ENCODE results near the gene PATZ1. TPM values are rescaled to one million over a fixed set of nuclear protein-coding genes. Genes with fewer than 3 reads are reported as not detected.

PATZ1 gene
- total and polyA plus RNA-seq, 2 donors (not counting 3 experiments of a cell fraction or from before 2014, with no cell fraction given) = 19.7 to 23.7 TPM

DNA sequence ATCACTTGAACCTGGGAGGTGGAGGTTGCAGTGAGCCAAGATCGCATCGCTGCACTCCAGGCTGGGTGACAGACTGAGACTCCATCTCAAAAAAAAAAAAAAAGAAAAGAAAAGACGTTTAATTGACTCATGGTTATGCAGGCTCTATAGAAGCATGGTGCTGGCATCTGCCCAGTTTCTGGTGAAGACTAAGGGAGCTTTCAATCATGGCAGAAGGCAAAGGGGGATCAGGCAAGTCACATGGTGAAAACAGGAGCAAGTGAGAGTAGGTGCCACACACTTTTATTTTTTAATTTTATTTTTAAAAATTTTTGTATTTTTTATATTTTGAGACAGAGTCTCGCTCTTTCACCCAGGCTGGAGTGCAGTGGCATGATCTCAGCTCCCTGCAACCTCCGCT, 8.4 kb upstream of the PATZ1 start:
- ChIA-PET CTCF (no interaction called here), POLR2A (no interaction called here)
- Histone ChIP-seq H3K9me3 (replicated peaks; ENCODE audit: control insufficient read depth, insufficient read depth, low read length) (no peaks in the 10 kb centered on the region), H3K27ac (ENCODE audit: insufficient read depth, low read depth, low read length) (no peak overlapping the region), H3K4me1 (ENCODE audit: control insufficient read depth, extremely low read depth, insufficient read depth, low read length) (no peaks in the 10 kb centered on the region), H3K27me3 (ENCODE audit: control insufficient read depth in 2 of 2, insufficient read depth in 2 of 2, low read length in 2 of 2) (peaks cover 5 to 7% of the 10 kb centered on the region in 2 experiments), H4K20me1 (replicated peaks; ENCODE audit: control insufficient read depth, extremely low read depth, insufficient read depth, low read length) (no peaks in the 10 kb centered on the region), H3K79me2 (ENCODE audit: control insufficient read depth, insufficient read depth, low read length) (no peaks in the 10 kb centered on the region), H3K4me2 (ENCODE audit: insufficient read depth, low read length) (no peak overlapping the region), H3K9me1 (replicated peaks; ENCODE audit: control insufficient read depth, extremely low read depth, insufficient read depth, low read length) (no peaks in the 10 kb centered on the region), H2AFZ (ENCODE audit: low read depth, low read length) (no peak overlapping the region), H3K36me3 (ENCODE audit: control insufficient read depth in 2 of 2, extremely low read depth in 1 of 2, insufficient read depth in 2 of 2, low read length in 2 of 2) (no peaks in the 10 kb centered on the region), H3K9ac (replicated peaks; ENCODE audit: extremely low read depth, insufficient read depth, low read length) (no peak overlapping the region), H3K4me3 (replicated peaks in 1 of 3; ENCODE audit: insufficient read depth in 1 of 3, low read depth in 1 of 3, low read length in 3 of 3) (no peak overlapping the region)
- dilution Hi-C loops (cut with MboI; ENCODE audit: extremely low pct_ligation_motif_present, low sequenced_read_pairs) = no loop called here
- no TSS peak for BruUV-seq (replicated peaks)
- FAIRE-seq = no peak
- intact Hi-C loops (cut with micrococcal nuclease) = no loop called here
- TF ChIP-seq EZH2 (IDR thresholded peaks at IDR 0.05; ENCODE audit: borderline replicate concordance, low read depth, low read length, severe bottlenecking) = no peak
- TF ChIP-seq POLR2A (IDR thresholded peaks at IDR 0.05; ENCODE audit: low read depth, low read length) = no peak
- TF ChIP-seq, protein P1, sequence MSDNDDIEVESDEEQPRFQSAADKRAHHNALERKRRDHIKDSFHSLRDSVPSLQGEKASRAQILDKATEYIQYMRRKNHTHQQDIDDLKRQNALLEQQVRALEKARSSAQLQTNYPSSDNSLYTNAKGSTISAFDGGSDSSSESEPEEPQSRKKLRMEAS (IDR thresholded peaks at IDR 0.05; ENCODE audit: insufficient read depth, insufficient read length) = no peak
- no peak for TF ChIP-seq JUN (IDR thresholded peaks at IDR 0.05; ENCODE audit: borderline replicate concordance, insufficient read depth, insufficient read length, low read depth)
- TF ChIP-seq FOS (IDR thresholded peaks at IDR 0.05; ENCODE audit: borderline replicate concordance, insufficient read depth, low read length) = no peak
- TF ChIP-seq GATA2 (IDR thresholded peaks at IDR 0.05; ENCODE audit: insufficient read depth, insufficient read length, low read depth, low read length) = no peak
- TF ChIP-seq, protein P2, sequence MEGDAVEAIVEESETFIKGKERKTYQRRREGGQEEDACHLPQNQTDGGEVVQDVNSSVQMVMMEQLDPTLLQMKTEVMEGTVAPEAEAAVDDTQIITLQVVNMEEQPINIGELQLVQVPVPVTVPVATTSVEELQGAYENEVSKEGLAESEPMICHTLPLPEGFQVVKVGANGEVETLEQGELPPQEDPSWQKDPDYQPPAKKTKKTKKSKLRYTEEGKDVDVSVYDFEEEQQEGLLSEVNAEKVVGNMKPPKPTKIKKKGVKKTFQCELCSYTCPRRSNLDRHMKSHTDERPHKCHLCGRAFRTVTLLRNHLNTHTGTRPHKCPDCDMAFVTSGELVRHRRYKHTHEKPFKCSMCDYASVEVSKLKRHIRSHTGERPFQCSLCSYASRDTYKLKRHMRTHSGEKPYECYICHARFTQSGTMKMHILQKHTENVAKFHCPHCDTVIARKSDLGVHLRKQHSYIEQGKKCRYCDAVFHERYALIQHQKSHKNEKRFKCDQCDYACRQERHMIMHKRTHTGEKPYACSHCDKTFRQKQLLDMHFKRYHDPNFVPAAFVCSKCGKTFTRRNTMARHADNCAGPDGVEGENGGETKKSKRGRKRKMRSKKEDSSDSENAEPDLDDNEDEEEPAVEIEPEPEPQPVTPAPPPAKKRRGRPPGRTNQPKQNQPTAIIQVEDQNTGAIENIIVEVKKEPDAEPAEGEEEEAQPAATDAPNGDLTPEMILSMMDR (IDR thresholded peaks at IDR 0.05; ENCODE audit: extremely low read depth in 1 of 2, insufficient read depth in 1 of 2, low read depth in 1 of 2, low read length in 2 of 2) = no peak
- TF ChIP-seq MYC (IDR thresholded peaks at IDR 0.05; ENCODE audit: low read depth, low read length) = no peak
- no peak for TF ChIP-seq POLR2AphosphoS5 (IDR thresholded peaks at IDR 0.05; ENCODE audit: insufficient read depth, low read depth, low read length)
- DNase-seq (ENCODE audit: low read depth, low spot score) = no peak
